Smooth muscle cell of the pulmonary artery (primary cell): ENCODE data around the gene DNAJC18. TPM values are rescaled to one million over a fixed set of nuclear protein-coding genes. Genes with fewer than 3 reads are reported as not detected.

ENCODE experiments used
- total RNA-seq: library from RNA; depleted of rRNA; stranded (reverse); fragments of >200 nt; gene quantifications from 2 replicates; pipeline ENCODE4 v1.2.3, GENCODE V29; 2014

Gene DNAJC18
- 8.1 and 12.6 TPM in 2 replicates for total RNA-seq

GRCh38 chr5:139439013-139439903 lies at the start of gene DNAJC18:
DNAJC18 (minus strand) TSS chr5:139439525; CDS start chr5:139439445, 80 bp downstream.

GRCh38 chr5:139482050-139482889 lies 42.9 kb upstream of the DNAJC18 start, which contains the start of gene STING1:
STING1 (minus strand) TSS chr5:139482758; CDS start chr5:139481704, 1,054 bp downstream.

GRCh38 chr5:139470821-139471300 lies 31.5 kb upstream of the DNAJC18 start, which contains the start of gene SMIM33:
SMIM33 (plus strand) TSS chr5:139471004; CDS start chr5:139471122, 118 bp downstream.

GRCh38 chr5:139462586-139463276 lies 23.4 kb upstream of the DNAJC18 start, which contains the start of gene ECSCR:
ECSCR (minus strand) TSS chr5:139462743; CDS start chr5:139462670, 73 bp downstream.

GRCh38 chr5:139403787-139404483 lies 35.4 kb downstream of the DNAJC18 start, which contains the start of gene SPATA24:
SPATA24 (minus strand) TSS chr5:139404089; CDS start chr5:139404060, 29 bp downstream.

GRCh38 chr5:139394654-139395566 lies 44.4 kb downstream of the DNAJC18 start, which contains the start of gene PROB1:
PROB1 (minus strand) TSS chr5:139395104; CDS start chr5:139395081, 23 bp downstream.

GRCh38 chr5:139389701-139390638 lies 49.4 kb downstream of the DNAJC18 start, which contains the start of gene MZB1:
MZB1 (minus strand) TSS chr5:139389913; CDS start chr5:139389856, 57 bp downstream.

GRCh38 chr5:139383275-139383992 lies 55.9 kb downstream of the DNAJC18 start, which contains the start of gene SLC23A1:
SLC23A1 (minus strand) TSS chr5:139383297; CDS start chr5:139383253, 44 bp downstream.

Other genes starting within 250 kb of the DNAJC18 start
- 104 and 120 TPM in 2 replicates for gene SIL1, start 241.2 kb downstream of the DNAJC18 start, total RNA-seq
- 263 and 296 TPM in 2 replicates for gene MATR3, start 145.8 kb downstream of the DNAJC18 start, total RNA-seq
- 28.9 and 52.1 TPM in 2 replicates for gene PAIP2, start 97.7 kb downstream of the DNAJC18 start, total RNA-seq
- not detected in 2 replicates for gene SLC23A1, start 56.2 kb downstream of the DNAJC18 start, total RNA-seq
- not detected in 2 replicates for gene MZB1, start 49.6 kb downstream of the DNAJC18 start, total RNA-seq
- gene PROB1, start 44.4 kb downstream of the DNAJC18 start, total RNA-seq = 1.3 and 1.7 TPM in 2 replicates
- gene SPATA24, start 35.4 kb downstream of the DNAJC18 start, total RNA-seq = 4.8 and 5.7 TPM in 2 replicates
- 2.2 and 4.4 TPM in 2 replicates for gene ECSCR, start 23.2 kb upstream of the DNAJC18 start, total RNA-seq
- not detected in 2 replicates for gene SMIM33, start 31.5 kb upstream of the DNAJC18 start, total RNA-seq
- gene STING1, start 43.2 kb upstream of the DNAJC18 start, total RNA-seq = 58.8 and 76.5 TPM in 2 replicates
- 43.5 and 49.7 TPM in 2 replicates for gene UBE2D2, start 121.8 kb upstream of the DNAJC18 start, total RNA-seq
- 125 and 200 TPM in 2 replicates for gene CXXC5, start 208.8 kb upstream of the DNAJC18 start, total RNA-seq